ENCODE measurements around the gene SCAPER.
A peak's percentile ranks its signal among the peaks of the same experiment; 100 is the strongest.
"Not testable (repeated sequence)": the region's sequence is repeated elsewhere in the genome, so short reads cannot be mapped to it uniquely, and the experiment has no call there.

The SCAPER gene

DNA sequence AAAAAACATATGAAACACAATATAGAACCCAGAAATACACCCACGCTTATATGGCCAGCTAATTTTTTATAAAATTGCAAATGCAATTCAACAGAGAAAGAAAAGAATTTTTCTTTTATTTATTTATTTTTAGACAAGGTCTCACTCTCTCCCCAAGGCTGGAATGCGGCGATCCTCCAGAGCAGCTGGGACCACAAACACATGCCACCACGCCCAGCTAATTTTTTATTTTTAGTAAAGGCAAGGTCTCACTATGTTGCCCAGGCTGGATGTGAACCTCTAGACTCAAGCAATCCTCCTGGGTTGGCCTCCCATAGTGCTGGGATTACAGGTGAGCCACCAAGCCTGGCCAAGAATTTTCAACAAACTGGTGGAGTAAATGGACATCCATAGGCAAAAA, 117.9 kb downstream of the SCAPER start:
- no peak for DNase-seq (ENCODE audit: low read depth, low spot score)

GRCh38 chr15:76776969-76777368, 128.2 kb downstream of the SCAPER start:
- DNase-seq (ENCODE audit: low read depth, low spot score), result no peak

- DNase-seq (ENCODE audit: low read depth, low spot score), result no peak
Observed at GRCh38 chr15:76776480-76776879, 128.7 kb downstream of the SCAPER start.

DNA sequence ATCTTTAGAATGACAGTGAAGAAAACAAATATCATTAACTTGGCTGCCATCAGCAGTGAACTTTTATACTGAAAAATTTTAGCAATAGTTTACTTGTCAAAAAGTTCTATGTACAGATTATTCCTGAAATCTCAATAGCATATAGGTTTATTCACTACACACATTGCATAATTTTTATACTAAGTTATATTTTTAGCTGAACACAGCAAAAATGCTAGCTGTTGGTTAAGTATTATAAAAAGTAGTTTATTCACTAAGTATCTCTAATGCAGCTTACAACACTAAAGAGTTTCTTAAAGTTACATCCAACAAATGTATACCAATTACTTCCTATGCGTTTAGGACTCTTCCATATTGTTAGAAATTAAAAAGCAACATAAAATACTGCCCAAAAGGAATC, 131.9 kb downstream of the SCAPER start:
- DNase-seq (ENCODE audit: low read depth, low spot score), result no peak

DNA sequence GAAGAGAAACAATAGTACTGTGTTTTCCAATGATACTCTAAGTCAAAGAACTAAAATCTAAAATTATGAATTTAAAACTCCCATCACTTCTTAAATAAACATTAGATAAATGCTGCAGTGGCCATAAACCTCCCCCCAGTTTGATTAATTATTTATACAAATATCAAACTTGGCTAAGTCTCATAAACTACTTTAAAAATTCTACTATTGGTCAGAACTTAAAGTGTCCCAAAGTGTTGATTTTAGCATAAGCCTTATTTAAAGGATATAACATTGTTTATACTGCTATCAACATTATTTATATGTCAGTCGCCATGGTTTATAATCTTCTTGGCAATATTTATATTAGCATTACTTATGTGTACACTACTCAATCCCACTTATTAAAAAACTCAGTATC, 132.4 kb downstream of the SCAPER start:
- DNase-seq (ENCODE audit: low read depth, low spot score), result no peak

- no peak for DNase-seq (ENCODE audit: low read depth, low spot score)
Observed at GRCh38 chr15:76764004-76764403, 141.1 kb downstream of the SCAPER start.

GRCh38 chr15:76763554-76763953, 141.6 kb downstream of the SCAPER start:
- DNase-seq (ENCODE audit: low read depth, low spot score), result no peak

- no peak for DNase-seq (ENCODE audit: low read depth, low spot score)
Observed at GRCh38 chr15:76756381-76756780, 148.8 kb downstream of the SCAPER start.

- no peak for DNase-seq (ENCODE audit: low read depth, low spot score)
Observed at GRCh38 chr15:76753771-76754170, 151.4 kb downstream of the SCAPER start.

- no peak for DNase-seq (ENCODE audit: low read depth, low spot score)
Observed at GRCh38 chr15:76753131-76753530, 152.0 kb downstream of the SCAPER start.

DNA sequence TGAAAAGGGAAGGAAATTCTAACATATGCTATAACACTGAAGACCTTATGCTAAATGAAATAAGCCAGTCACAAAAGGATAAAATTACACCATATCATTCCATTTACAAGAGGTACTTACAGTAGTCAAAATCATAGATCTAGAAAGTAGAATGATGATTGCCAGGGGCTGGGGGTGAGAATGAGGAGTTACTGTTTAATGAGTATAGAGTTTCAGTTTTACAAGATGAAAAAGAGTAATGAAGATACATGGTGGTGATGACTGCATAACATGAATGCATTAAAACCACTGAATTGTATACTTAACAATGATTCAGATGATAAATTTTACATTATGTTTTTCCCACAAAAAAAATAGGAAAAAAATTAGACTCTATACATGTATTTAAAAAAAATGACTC, 152.6 kb downstream of the SCAPER start:
- DNase-seq (ENCODE audit: low read depth, low spot score), result no peak

DNA sequence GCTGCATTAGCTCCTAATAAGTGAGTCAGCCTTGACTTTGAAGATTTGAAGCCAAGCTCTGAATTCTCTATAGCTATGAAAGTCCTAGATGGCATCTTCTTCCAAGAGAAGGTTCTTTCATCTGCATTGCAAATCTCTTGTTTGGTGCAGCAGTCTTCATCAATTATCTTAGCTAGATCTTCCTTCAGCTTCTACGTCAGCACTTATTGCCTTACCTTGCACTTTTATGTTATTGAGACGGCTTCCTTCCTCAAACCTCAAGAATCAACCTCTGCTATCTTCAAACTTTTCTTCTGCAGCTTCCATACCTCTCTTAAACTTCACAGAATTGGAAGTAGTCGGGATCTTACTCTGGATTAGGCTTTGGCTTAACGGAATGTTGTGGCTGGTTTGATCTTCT, 167.6 kb downstream of the SCAPER start:
- no peak for DNase-seq (ENCODE audit: low read depth, low spot score)

GRCh38 chr15:76732321-76732720, 172.8 kb downstream of the SCAPER start:
- peak; percentile 1 for DNase-seq (ENCODE audit: low read depth, low spot score)

DNA sequence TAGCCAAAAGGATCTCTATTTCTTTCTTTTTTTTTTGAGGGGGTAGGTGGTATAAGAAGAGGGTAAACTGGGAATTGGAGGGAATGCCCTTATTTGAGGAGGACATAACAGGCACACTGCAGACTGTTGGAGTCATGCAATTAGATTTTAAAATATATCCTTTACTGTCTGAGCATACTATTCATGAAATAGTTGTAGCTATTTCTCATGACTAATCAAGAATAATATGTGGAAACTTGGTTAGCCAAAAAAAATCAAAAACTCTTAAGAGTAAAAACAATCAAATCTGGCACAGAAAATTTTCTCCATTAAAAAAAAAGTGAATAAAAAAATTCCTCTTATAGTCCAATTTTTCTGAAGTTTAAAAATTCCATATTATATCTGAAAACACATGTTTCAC, 174.9 kb downstream of the SCAPER start:
- DNase-seq (ENCODE audit: low read depth, low spot score), result no peak

DNA sequence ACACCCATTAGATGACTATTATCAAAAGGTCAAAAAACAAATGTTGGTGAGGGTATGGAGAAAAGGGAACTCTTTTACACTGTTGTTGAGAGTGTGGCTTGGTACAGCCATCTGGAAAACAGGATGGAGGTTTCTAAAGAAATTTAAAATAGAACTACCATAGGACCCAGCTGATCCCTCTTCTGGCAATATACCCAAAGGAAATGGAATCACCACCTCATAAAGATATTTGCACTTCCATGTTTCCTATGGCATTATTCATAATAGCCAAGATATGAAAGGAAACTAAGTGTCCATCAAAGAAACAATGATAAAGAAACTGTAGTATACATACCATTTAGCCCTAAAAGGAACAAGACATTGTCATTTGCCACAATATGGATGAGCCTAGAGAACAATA, 186.3 kb downstream of the SCAPER start:
- no peak for DNase-seq (ENCODE audit: low read depth, low spot score)

- DNase-seq (ENCODE audit: low read depth, low spot score), result no peak
Observed at GRCh38 chr15:76714950-76715349, 190.2 kb downstream of the SCAPER start.

DNA sequence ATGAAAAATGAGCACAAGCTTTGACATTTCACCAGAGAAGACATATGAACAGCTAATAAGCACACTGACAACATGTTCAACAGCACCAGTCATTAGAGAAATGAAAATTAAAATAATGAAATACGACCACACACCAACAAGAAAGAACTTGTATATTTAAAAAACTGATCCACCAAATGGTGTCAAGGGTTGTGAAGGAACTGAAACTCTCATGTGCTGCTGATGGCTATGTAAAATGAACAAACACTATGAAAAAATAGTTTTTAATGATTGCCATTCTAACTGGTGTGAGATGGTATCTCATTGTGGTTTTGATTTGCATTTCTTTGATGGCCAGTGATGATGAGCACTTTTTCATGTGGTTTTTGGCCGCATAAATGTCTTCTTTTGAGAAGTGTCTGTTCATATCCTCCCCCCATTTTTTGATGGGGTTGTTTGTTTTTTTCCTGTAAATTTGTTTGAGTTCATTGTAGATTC, 193.8 kb downstream of the SCAPER start:
- no peak for DNase-seq (ENCODE audit: low read depth, low spot score)

- not testable (repeated sequence) for DNase-seq (ENCODE audit: low read depth, low spot score)
Observed at GRCh38 chr15:76704032-76704431, 201.1 kb downstream of the SCAPER start.

DNA sequence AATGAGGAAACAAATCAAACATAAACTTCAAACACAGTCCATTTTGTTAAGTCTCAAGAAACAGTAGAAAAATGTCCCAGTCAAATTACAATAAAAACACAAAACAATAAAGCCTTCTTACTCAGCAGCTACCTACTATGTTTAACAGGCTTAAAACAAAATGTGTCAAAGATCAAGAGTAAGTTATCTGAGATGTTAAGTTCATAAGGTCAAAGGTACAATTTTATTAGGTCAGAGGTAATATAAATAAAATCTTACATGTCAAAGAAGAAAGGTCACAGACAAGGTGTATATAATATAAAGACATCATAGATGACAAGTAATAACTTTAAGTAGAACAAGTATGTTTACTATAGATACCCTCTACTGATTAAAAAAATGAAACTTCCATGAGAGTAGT, 208.3 kb downstream of the SCAPER start:
- no peak for DNase-seq (ENCODE audit: low read depth, low spot score)

- not testable (repeated sequence) for DNase-seq (ENCODE audit: low read depth, low spot score)
Observed at GRCh38 chr15:76692546-76692945, 212.6 kb downstream of the SCAPER start.

GRCh38 chr15:76687592-76687991, 217.5 kb downstream of the SCAPER start:
- not testable (repeated sequence) for DNase-seq (ENCODE audit: low read depth, low spot score)

GRCh38 chr15:76684002-76684401, 221.1 kb downstream of the SCAPER start:
- no peak for DNase-seq (ENCODE audit: low read depth, low spot score)

GRCh38 chr15:76682833-76683232, 222.3 kb downstream of the SCAPER start:
- DNase-seq (ENCODE audit: low read depth, low spot score), result no peak

- DNase-seq (ENCODE audit: low read depth, low spot score), result no peak
Observed at GRCh38 chr15:76682259-76682658, 222.9 kb downstream of the SCAPER start.

GRCh38 chr15:76678766-76679165, 226.4 kb downstream of the SCAPER start:
- no peak for DNase-seq (ENCODE audit: low read depth, low spot score)

All from iPS DF 19.7 (cell line).